Thymus (tissue), 11 donors: ENCODE data around the gene CRMP1. TPM values are rescaled to one million over a fixed set of nuclear protein-coding genes. Genes with fewer than 3 reads are reported as not detected.
"Not testable (repeated sequence)": the region's sequence is repeated elsewhere in the genome, so short reads cannot be mapped to it uniquely, and the experiment has no call there.

ENCODE experiments used
- DNase-seq, 9 donors: peaks; one replicate each; pipeline ENCODE4 v3.0.0-alpha.2; 2013; ENCODE audit warnings: low spot score in 9 of 9, low read depth in 6 of 9, missing footprints in 1 of 9
- H3K27ac ChIP-seq, 2 donors: one replicate each; pipeline ENCODE4 v1.5.1; 2013; ENCODE audit warnings: control low read depth in 1 of 2, low read depth in 1 of 2, low read length in 1 of 2, mild to moderate bottlenecking in 1 of 2, moderate library complexity in 1 of 2
- H3K27me3 ChIP-seq, 2 donors: one replicate each; pipeline ENCODE4 v1.5.1; 2013; ENCODE audit warnings: low read length in 1 of 2; ENCODE audit not compliant: control insufficient read depth in 2 of 2, insufficient read depth in 1 of 2
- H3K36me3 ChIP-seq, 2 donors: one replicate each; pipeline ENCODE4 v1.5.1; 2013; ENCODE audit warnings: low read length in 1 of 2, mild to moderate bottlenecking in 1 of 2, moderate library complexity in 1 of 2; ENCODE audit not compliant: control insufficient read depth in 2 of 2, insufficient read depth in 2 of 2
- H3K4me1 ChIP-seq, 2 donors: one replicate each; pipeline ENCODE4 v1.5.1; 2013; ENCODE audit warnings: low read length in 2 of 2; ENCODE audit not compliant: control insufficient read depth in 2 of 2, insufficient read depth in 2 of 2
- H3K4me3 ChIP-seq, 2 donors: one replicate each; pipeline ENCODE4 v1.5.1; 2013; ENCODE audit warnings: low read length in 2 of 2, control low read depth in 1 of 2, mild to moderate bottlenecking in 1 of 2
- H3K9me3 ChIP-seq, 2 donors: one replicate each; pipeline ENCODE4 v1.5.1; 2013; ENCODE audit warnings: low read length in 1 of 2, mild to moderate bottlenecking in 1 of 2; ENCODE audit not compliant: control insufficient read depth in 2 of 2, insufficient read depth in 1 of 2
- WGBS: extraction: QIAGEN DNeasy Blood & Tissue Kit; methylation state at CpG from one replicate; pipeline ENCODE4 v1.1.7; 2013; 5-methylcytosine and 5-hydroxymethylcytosine counted together
- polyA plus RNA-seq: library from polyadenylated mRNA; stranded (reverse); fragments of 200-250 nt; gene quantifications from one replicate; pipeline ENCODE4 v1.2.3, GENCODE V29; 2013
- total RNA-seq: library from RNA; stranded (reverse); fragments of 120-200 nt; gene quantifications from one replicate; pipeline ENCODE4 v1.2.4, GENCODE V29; 2013
- donor health status: healthy.

CRMP1 gene
- total and polyA plus RNA-seq, 2 donors = 1.7 to 7.0 TPM

- H3K36me3 ChIP-seq, H3K4me1 ChIP-seq, H3K27ac ChIP-seq, H3K27me3 ChIP-seq, H3K9me3 ChIP-seq, DNase-seq, H3K4me3 ChIP-seq: not testable (repeated sequence)
- 97% methylated on average over 3 of the region's 3 CpGs for WGBS
Measured at GRCh38 chr4:5856362-5856761, 36.5 kb downstream of the CRMP1 start.

GRCh38 chr4:5854929-5855328, 38.0 kb downstream of the CRMP1 start:
- WGBS = 96% methylated on average over 3 of the region's 3 CpGs
- Histone ChIP-seq H3K4me1 (no peaks in the 10 kb centered on the region), H3K4me3 (no peak overlapping the region), H3K27ac (no peak overlapping the region), H3K27me3 (no peaks in the 10 kb centered on the region), H3K9me3 (no peaks in the 10 kb centered on the region), H3K36me3 (no peaks in the 10 kb centered on the region)
- no peak for DNase-seq

- Histone ChIP-seq H3K9me3 (no peaks in the 10 kb centered on the region), H3K36me3 (no peaks in the 10 kb centered on the region), H3K4me3 (no peak overlapping the region), H3K27me3 (no peaks in the 10 kb centered on the region), H3K27ac (no peak overlapping the region), H3K4me1 (no peaks in the 10 kb centered on the region)
- WGBS = 89% methylated on average over 9 of the region's 9 CpGs
- DNase-seq = no peak
Measured at GRCh38 chr4:5852523-5853202, 40.2 kb downstream of the CRMP1 start.

DNA sequence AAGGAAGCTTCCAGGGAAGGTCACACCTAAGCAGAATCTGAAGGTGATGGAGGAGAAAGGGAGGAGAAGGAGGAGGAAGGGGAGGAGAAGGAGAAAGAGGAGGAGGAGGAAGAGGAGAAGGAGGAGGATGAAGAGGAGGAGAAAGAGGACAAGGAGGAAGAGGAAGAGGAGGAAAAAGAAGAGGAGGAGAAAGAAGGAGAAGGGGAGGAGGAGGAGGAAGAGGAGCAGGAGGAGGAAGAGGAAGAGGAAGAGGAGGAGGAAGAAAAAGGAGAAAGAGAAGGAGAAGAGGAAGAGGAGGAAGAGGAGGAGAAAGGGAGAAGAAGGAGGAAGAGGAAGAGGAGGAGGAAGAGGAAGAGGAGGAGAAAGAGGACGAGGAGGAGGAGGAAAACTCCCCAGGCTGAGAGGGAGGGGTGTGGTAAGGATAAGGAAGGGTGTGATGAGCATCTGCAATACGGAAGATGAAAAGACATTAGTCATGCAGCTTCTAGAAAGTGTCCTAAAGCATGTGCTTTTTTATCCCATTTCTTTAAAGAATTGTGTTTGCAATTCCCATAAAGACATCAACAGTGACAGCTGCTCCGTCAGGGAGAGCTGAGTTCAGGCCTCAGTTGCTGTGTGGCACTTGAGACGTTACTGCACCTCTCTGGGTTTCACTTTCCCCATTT, 41.1 kb downstream of the CRMP1 start:
- DNase-seq = no peak
- Histone ChIP-seq H3K9me3 (no peaks in the 10 kb centered on the region), H3K27me3 (no peaks in the 10 kb centered on the region), H3K27ac (no peak overlapping the region), H3K36me3 (no peaks in the 10 kb centered on the region), H3K4me3 (no peak overlapping the region), H3K4me1 (no peaks in the 10 kb centered on the region)
- WGBS = 81% methylated on average over 4 of the region's 4 CpGs

DNA sequence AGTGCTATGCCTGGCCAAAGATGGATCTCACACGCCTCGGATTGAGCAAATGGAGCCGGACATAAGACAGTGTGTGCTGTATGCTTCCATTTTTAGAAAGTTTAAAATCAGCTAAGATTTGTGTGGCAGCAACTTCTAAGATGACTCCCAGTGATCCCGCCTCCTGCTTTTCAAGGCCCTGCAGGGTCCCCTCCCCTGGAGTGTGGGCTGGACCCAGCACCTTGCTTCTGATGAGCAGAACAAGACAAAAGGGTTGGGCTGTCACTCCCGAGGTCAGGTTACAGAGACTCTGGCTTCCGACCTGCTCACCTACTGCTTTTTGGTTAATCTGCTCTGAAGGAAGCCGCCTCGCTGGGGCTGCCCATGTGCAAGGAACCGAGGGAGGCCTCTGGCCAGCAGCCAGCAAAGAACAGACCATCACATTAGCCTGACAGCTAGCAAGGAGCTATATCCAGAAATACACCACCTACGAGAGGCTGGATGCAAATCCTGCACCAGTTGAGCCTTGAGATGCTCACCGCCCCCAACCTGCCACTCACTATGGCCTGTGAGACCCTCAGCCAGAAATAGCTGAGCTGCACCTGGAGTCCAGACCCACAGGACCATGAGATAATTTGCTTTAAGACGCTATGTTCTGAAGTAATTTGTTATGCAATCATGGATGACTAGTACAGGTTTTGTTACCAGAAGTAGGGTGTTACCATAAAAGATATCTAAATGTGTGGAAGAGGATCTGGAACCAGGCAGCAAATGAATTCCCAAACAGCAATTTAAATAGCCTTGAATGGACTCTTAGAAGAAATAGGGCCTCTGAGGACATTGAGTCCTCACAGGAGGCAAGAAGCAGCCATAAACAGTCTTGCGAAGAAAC, 47.6 kb downstream of the CRMP1 start:
- Histone ChIP-seq H3K4me3 (no peak overlapping the region), H3K4me1 (no peaks in the 10 kb centered on the region), H3K27me3 (no peaks in the 10 kb centered on the region), H3K9me3 (no peaks in the 10 kb centered on the region), H3K36me3 (no peaks in the 10 kb centered on the region), H3K27ac (no peak overlapping the region)
- WGBS = 87% methylated on average over 13 of the region's 13 CpGs
- DNase-seq = no peak

DNA sequence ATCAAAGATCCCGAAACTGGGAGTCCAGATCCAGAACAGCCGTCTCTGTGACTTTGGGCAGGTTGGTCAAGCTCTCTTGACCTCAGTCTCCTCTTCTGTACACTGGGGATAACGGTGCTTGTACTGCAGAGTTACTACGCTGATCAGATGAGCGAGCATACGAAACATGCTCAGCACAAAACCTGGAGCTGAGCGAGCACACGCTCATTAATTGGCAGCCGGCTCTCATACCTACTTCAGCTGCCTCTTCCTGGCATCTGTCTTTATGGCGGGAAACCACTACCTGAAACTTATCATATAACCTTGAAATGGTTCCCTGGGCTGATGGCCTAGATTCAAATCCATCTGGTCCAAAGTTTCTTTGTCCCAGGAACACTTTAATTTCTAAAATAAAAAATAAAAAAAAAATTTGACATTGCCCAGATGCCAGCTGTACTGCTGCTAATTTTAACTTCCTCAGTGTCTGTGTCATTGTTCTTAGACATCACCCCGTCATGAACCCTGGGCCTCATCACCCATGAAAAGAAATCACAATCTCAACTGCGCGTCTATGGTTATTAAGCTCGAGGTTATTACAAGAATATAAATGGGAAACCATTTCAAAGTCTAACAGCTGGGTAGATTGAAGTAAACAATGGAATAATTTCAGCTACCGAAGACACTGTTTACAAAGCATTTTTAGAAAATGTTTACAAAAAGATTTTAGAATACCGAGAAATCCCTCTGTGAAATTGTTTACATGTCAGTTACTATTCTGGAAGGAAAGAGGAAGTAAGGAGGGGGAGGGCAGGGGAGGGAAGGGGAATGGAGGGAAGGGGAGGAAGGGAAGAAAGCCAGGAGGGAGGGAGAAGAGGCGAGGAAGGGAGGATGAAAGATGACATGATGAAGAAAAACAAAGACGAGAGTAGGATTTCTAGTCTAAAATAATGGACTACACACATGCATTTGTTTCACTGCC, 49.0 kb downstream of the CRMP1 start:
- H3K36me3 ChIP-seq = no peaks in the 10 kb centered on the region
- H3K4me3 ChIP-seq = no peak overlapping the region
- H3K9me3 ChIP-seq = no peaks in the 10 kb centered on the region
- DNase-seq = no peak
- no peak overlapping the region for H3K27ac ChIP-seq
- no peaks in the 10 kb centered on the region for H3K27me3 ChIP-seq
- H3K4me1 ChIP-seq = no peaks in the 10 kb centered on the region
- WGBS = 77% methylated on average over 18 of the region's 18 CpGs

DNA sequence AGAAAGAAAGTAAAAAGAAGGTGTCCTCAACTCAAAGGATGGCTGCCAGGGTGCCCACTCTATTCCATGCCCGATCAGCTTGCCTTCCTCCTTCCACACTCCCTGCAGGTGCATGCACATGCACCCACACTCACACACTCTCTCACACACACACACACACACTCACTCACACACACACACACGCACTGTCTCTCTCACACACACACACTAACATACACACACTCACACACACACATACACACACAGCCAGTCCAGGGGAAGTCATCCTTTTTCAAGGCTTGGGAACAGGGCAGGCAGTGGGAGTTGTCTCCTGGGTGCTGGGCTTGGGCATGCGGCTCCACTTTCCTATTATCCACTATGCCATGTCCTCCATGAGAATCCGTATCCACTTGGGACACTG, 50.4 kb downstream of the CRMP1 start:
- Histone ChIP-seq H3K27me3 (no peaks in the 10 kb centered on the region), H3K36me3 (no peaks in the 10 kb centered on the region), H3K4me1 (no peaks in the 10 kb centered on the region), H3K4me3 (no peak overlapping the region), H3K27ac (no peak overlapping the region), H3K9me3 (no peaks in the 10 kb centered on the region)
- no peak for DNase-seq
- WGBS = 98% methylated on average over 4 of the region's 4 CpGs

DNA sequence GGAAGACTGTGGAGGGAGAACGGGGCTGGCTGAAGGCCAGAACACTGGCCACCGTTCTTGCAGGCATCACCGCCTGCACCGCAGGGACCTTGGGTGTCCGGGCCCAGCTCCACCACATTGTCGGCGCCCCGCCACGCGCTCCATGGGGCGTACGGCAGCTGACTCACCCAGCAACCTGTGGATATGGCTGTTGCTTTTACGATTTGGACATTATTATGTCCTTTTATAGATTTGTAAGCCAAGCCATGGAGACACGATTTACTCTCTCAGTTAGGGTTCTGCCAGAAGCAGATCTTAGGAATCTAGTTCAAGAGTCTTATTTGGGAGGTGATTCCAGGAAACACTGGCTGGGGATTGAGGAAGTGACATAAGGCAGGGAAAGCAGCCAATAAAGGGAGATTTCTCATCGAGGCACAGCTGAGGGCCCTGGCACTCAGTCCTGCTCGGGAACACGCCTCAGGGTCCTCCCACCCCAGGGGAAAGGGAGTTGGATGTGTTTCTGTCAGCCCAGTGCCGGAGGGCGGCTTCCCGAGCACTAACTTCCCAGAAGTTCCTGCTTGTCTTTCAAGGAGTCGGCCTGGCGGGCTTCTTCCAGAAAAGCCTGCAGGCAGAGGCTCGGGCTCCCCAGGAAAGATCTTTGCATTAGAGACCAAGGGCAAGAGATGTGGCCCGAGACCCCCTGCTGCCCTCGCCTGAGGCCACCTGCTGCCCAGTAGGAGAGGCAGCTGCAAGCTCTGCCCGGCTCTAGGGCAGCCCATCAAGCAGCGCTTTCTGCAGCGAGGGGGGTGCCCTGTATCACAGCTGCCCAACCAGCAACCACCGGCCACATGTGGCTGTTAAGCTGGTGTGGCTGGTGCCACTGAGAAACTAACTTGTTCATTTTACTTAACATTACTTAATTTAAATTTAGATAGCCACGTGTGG, 52.9 kb downstream of the CRMP1 start:
- no peak for DNase-seq

More for the DNA sequence above, 52.9 kb downstream of the CRMP1 start:
- no peaks in the 10 kb centered on the region for H3K9me3 ChIP-seq
- no peak overlapping the region for H3K27ac ChIP-seq
- 89% methylated on average over 30 of the region's 30 CpGs for WGBS
- no peak overlapping the region for H3K4me3 ChIP-seq
- no peaks in the 10 kb centered on the region for H3K27me3 ChIP-seq
- H3K4me1 ChIP-seq = no peaks in the 10 kb centered on the region
- no peaks in the 10 kb centered on the region for H3K36me3 ChIP-seq
